HCEC 1CT (cell line): Measurements from ENCODE around the gene MARS2.
"Not testable (repeated sequence)": the region's sequence is repeated elsewhere in the genome, so short reads cannot be mapped to it uniquely, and the experiment has no call there.

ENCODE experiments used
- DNase-seq: peaks from one replicate; pipeline ENCODE4 v3.0.0-alpha.2; 2017

Gene MARS2

GRCh38 chr2:197707316-197708213 lies 2.4 kb downstream of the MARS2 start:
- peak; percentile 62 for DNase-seq

DNA sequence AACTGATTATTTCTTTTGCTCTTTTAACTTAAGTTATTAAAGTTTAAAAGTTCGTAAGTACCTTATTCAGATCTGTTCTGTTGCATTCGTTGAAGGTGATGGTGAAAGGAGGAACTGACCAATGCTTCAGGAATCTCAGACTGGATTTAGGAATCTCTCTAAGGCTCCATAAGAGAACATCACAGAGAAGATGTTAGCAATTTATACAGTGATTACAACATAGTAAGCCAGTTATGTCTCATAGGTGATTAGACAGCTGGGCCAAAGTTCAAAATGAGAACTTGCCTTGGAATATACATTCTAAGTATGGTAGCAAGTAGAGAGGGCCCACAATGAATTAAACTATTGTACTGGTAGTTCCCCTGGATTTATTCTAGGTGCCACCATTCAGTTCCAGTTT lies 3.2 kb downstream of the MARS2 start:
- peak; percentile 88 for DNase-seq

DNA sequence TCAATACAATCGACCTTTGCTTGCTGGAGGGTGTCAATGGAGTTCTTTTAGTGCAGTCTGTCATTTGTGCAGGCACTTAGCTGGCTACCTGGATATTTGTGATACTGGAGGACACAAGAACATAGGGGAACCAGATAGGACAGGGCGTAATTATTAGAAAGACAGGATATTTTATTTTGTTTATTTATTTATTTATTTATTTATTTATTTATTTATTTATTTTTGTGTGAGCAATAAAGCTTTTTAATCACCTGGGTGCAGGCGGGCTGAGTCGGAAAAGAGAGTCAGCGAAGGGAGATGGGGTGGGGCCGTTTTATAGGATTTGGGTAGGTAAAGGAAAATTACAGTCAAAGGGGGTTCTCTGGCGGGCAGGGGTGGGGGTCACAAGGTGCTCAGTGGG lies 4.0 kb downstream of the MARS2 start:
- not testable (repeated sequence) for DNase-seq

DNA sequence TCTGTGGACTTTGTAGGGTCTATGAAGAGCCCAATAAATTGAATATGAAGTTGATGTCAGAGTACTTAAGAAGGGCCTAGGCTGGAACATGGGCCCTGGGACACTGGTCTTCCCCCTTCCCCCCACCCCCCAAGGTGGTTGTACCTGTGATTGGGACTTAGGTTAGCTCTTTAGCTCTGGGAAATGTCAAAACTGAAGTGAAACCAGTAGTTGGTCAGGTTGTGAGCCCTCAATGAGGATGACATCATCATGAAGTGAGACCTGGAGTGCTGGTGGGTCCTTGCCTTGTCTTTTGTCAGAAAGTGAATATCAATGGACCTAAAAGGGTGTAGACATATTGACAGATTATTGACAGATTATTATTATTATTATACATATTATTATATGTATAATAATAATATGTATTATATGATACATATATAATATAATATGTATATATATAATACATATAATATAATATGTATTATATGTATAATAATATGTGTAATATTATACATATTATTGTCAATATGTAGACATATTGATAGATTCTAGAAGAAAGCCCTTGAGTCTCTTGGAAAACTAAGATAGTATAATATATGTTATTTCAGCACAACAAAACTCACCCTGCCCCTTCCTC lies 5.4 kb downstream of the MARS2 start:
- DNase-seq, result no peak

DNA sequence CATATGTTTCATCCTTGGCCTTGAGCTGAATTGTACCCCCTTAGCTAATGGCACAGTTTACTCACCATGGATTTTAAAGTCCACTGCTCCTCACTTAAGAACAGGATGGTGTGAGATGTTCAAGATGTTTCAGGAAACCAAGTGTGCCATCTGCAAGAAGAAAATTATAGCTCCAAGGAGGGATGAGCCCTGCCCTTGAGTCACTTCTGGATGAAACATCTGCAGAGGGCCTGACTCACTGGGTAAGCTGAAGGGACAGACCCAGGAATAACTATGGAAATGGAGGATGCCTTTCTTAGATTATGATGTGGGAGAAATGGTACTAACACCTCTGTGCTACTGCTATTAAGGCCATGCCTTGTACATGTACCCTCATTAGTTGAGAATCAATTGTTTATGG lies 6.4 kb downstream of the MARS2 start:
- peak; percentile 39 for DNase-seq

GRCh38 chr2:197713271-197713670 lies 8.1 kb downstream of the MARS2 start:
- no peak for DNase-seq

GRCh38 chr2:197717863-197718262 lies 12.7 kb downstream of the MARS2 start:
- DNase-seq, result no peak

GRCh38 chr2:197727011-197727410 lies 21.8 kb downstream of the MARS2 start:
- no peak for DNase-seq

GRCh38 chr2:197728555-197729544 lies 23.7 kb downstream of the MARS2 start:
- not testable (repeated sequence) for DNase-seq

DNA sequence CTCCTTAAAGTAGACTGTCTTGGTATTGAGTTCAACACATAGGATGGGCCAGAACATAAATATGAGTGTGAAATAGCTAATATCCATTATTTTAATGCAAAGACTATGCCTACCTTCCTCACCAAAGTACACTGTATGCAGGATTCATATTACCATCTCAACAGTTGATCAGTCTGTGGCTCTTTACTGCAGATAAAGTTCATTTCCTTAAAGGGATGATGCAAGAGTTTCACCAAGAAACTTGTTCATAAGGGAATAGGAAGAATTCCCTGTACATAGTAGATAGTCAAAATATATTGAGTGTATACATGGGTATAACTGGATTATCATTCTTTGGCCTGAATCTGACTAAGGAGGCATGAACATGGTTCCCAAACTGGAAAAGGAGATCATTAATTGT lies 35.0 kb downstream of the MARS2 start:
- no peak for DNase-seq
